HG03571 (cell line): ENCODE measurements around the gene PLCB4.

Source experiments
- ATAC-seq: cut with Tn5 transposase; IDR thresholded peaks from one replicate; pipeline ENCODE4 v1.9.1; 2021; ENCODE audit not compliant: unreplicated experiment

The PLCB4 gene

GRCh38 chr20:9417665-9418064 lies 348.8 kb downstream of the PLCB4 start:
- no peak for ATAC-seq

GRCh38 chr20:9422321-9423057 lies 353.6 kb downstream of the PLCB4 start:
- no peak for ATAC-seq

GRCh38 chr20:9424551-9424950 lies 355.7 kb downstream of the PLCB4 start:
- ATAC-seq = no peak

- ATAC-seq = no peak
Measured at GRCh38 chr20:9427430-9428291, 358.8 kb downstream of the PLCB4 start.

- ATAC-seq = no peak
Measured at GRCh38 chr20:9428292-9428607, 359.4 kb downstream of the PLCB4 start.

- ATAC-seq = no peak
Measured at GRCh38 chr20:9439806-9440205, 370.9 kb downstream of the PLCB4 start.

- ATAC-seq = no peak
Measured at GRCh38 chr20:9440892-9441291, 372.0 kb downstream of the PLCB4 start.

- peak; percentile 90 for ATAC-seq
Measured at GRCh38 chr20:9441948-9442347, 373.1 kb downstream of the PLCB4 start.

- peak; percentile 42 for ATAC-seq
Measured at GRCh38 chr20:9442858-9443257, 374.0 kb downstream of the PLCB4 start.

- no peak for ATAC-seq
Measured at GRCh38 chr20:9444921-9445320, 376.0 kb downstream of the PLCB4 start.

GRCh38 chr20:9447182-9447581 lies 378.3 kb downstream of the PLCB4 start:
- ATAC-seq = no peak

GRCh38 chr20:9453201-9453600 lies 384.3 kb downstream of the PLCB4 start:
- no peak for ATAC-seq

- no peak for ATAC-seq
Measured at GRCh38 chr20:9454791-9455190, 385.9 kb downstream of the PLCB4 start.

GRCh38 chr20:9457136-9457535 lies 388.2 kb downstream of the PLCB4 start:
- ATAC-seq = no peak

GRCh38 chr20:9458138-9458796 lies 389.4 kb downstream of the PLCB4 start:
- ATAC-seq = no peak

GRCh38 chr20:9460518-9460917 lies 391.6 kb downstream of the PLCB4 start:
- no peak for ATAC-seq

- ATAC-seq = no peak
Measured at GRCh38 chr20:9467995-9468394, 399.1 kb downstream of the PLCB4 start.

GRCh38 chr20:9474835-9475415 lies 406.0 kb downstream of the PLCB4 start:
- ATAC-seq = no peak

GRCh38 chr20:9475456-9475855 lies 406.6 kb downstream of the PLCB4 start:
- no peak for ATAC-seq

- ATAC-seq = no peak
Measured at GRCh38 chr20:9476174-9476573, 407.3 kb downstream of the PLCB4 start.

- no peak for ATAC-seq
Measured at GRCh38 chr20:9476637-9477036, 407.8 kb downstream of the PLCB4 start.

GRCh38 chr20:9478771-9479170 lies 409.9 kb downstream of the PLCB4 start:
- ATAC-seq = no peak
